HG02973 (cell line): ENCODE data around the gene PAX5.

Experiments used
- ATAC-seq: cut with Tn5 transposase; IDR thresholded peaks from one replicate; pipeline ENCODE4 v1.9.1; 2021; ENCODE audit warnings: moderate library complexity; ENCODE audit not compliant: unreplicated experiment

The PAX5 gene

GRCh38 chr9:36905101-36906066, 128.7 kb downstream of the PAX5 start:
- no peak for ATAC-seq

- ATAC-seq = no peak
Observed at GRCh38 chr9:36903541-36904435, 130.3 kb downstream of the PAX5 start.

- no peak for ATAC-seq
Observed at GRCh38 chr9:36902861-36903524, 131.1 kb downstream of the PAX5 start.

- ATAC-seq = no peak
Observed at GRCh38 chr9:36902080-36902716, 131.9 kb downstream of the PAX5 start.

GRCh38 chr9:36901528-36901927, 132.5 kb downstream of the PAX5 start:
- no peak for ATAC-seq

GRCh38 chr9:36900856-36901220, 133.2 kb downstream of the PAX5 start:
- no peak for ATAC-seq

- ATAC-seq = no peak
Observed at GRCh38 chr9:36900136-36900855, 133.8 kb downstream of the PAX5 start.

GRCh38 chr9:36899406-36899805, 134.7 kb downstream of the PAX5 start:
- no peak for ATAC-seq

- ATAC-seq = no peak
Observed at GRCh38 chr9:36898431-36899020, 135.5 kb downstream of the PAX5 start.

GRCh38 chr9:36897478-36897877, 136.6 kb downstream of the PAX5 start:
- ATAC-seq = no peak

- ATAC-seq = no peak
Observed at GRCh38 chr9:36897019-36897418, 137.0 kb downstream of the PAX5 start.

GRCh38 chr9:36896296-36896695, 137.8 kb downstream of the PAX5 start:
- ATAC-seq = no peak

GRCh38 chr9:36895744-36896260, 138.3 kb downstream of the PAX5 start:
- no peak for ATAC-seq

GRCh38 chr9:36894695-36895310, 139.3 kb downstream of the PAX5 start:
- no peak for ATAC-seq

- ATAC-seq = no peak
Observed at GRCh38 chr9:36893911-36894310, 140.2 kb downstream of the PAX5 start.

GRCh38 chr9:36893184-36893583, 140.9 kb downstream of the PAX5 start:
- no peak for ATAC-seq

- ATAC-seq = no peak
Observed at GRCh38 chr9:36892279-36892678, 141.8 kb downstream of the PAX5 start.

GRCh38 chr9:36891341-36891811, 142.7 kb downstream of the PAX5 start:
- ATAC-seq = no peak

- no peak for ATAC-seq
Observed at GRCh38 chr9:36889844-36890243, 144.2 kb downstream of the PAX5 start.
